GM11168 (cell line): ENCODE measurements around the gene CDH8.
"Not testable (repeated sequence)": the region's sequence is repeated elsewhere in the genome, so short reads cannot be mapped to it uniquely, and the experiment has no call there.

ENCODE experiments used
- in situ Hi-C: fragments of 300-500 bp; cut with MboI; formaldehyde crosslinking; loops from one replicate; pipeline ENCODE4 v1.12.0; 2022; ENCODE audit warnings: low sequenced_read_pairs; ENCODE audit not compliant: unreplicated experiment

The CDH8 gene

GRCh38 chr16:61945511-61945910 is 90.7 kb downstream of the CDH8 start:
- in situ Hi-C loops: no loop called here

GRCh38 chr16:61944004-61944403 is 92.2 kb downstream of the CDH8 start:
- in situ Hi-C loops: no loop called here

GRCh38 chr16:61940611-61941010 is 95.6 kb downstream of the CDH8 start:
- in situ Hi-C loops: no loop called here

- in situ Hi-C loops: no loop called here
Measured at GRCh38 chr16:61937646-61938045, 98.6 kb downstream of the CDH8 start.

- in situ Hi-C loops: no loop called here
Measured at GRCh38 chr16:61936522-61936921, 99.7 kb downstream of the CDH8 start.

- in situ Hi-C loops: no loop called here
Measured at GRCh38 chr16:61934601-61935000, 101.6 kb downstream of the CDH8 start.

GRCh38 chr16:61929776-61930175 is 106.5 kb downstream of the CDH8 start:
- in situ Hi-C loops: no loop called here

- in situ Hi-C loops: no loop called here
Measured at GRCh38 chr16:61926766-61927165, 109.5 kb downstream of the CDH8 start.

GRCh38 chr16:61923629-61924028 is 112.6 kb downstream of the CDH8 start:
- in situ Hi-C loops: no loop called here

- in situ Hi-C loops: no loop called here
Measured at GRCh38 chr16:61921373-61921772, 114.9 kb downstream of the CDH8 start.

GRCh38 chr16:61917865-61918826 is 118.1 kb downstream of the CDH8 start:
- in situ Hi-C loops: not testable (repeated sequence)

- in situ Hi-C loops: no loop called here
Measured at GRCh38 chr16:61915569-61915968, 120.7 kb downstream of the CDH8 start.

- in situ Hi-C loops: no loop called here
Measured at GRCh38 chr16:61909074-61909473, 127.2 kb downstream of the CDH8 start.

GRCh38 chr16:61908426-61908825 is 127.8 kb downstream of the CDH8 start:
- in situ Hi-C loops: no loop called here

- in situ Hi-C loops: no loop called here
Measured at GRCh38 chr16:61901689-61902088, 134.5 kb downstream of the CDH8 start.

- in situ Hi-C loops: no loop called here
Measured at GRCh38 chr16:61900482-61900881, 135.8 kb downstream of the CDH8 start.

GRCh38 chr16:61897657-61898056 is 138.6 kb downstream of the CDH8 start:
- in situ Hi-C loops: no loop called here

- in situ Hi-C loops: no loop called here
Measured at GRCh38 chr16:61892531-61892930, 143.7 kb downstream of the CDH8 start.

GRCh38 chr16:61891460-61891859 is 144.8 kb downstream of the CDH8 start:
- in situ Hi-C loops: no loop called here

GRCh38 chr16:61890386-61890785 is 145.9 kb downstream of the CDH8 start:
- in situ Hi-C loops: no loop called here

GRCh38 chr16:61887903-61888302 is 148.3 kb downstream of the CDH8 start:
- in situ Hi-C loops: no loop called here

GRCh38 chr16:61885343-61885742 is 150.9 kb downstream of the CDH8 start:
- in situ Hi-C loops: no loop called here
